K562 (cell line): ENCODE measurements around the gene LUC7L. TPM values are rescaled to one million over a fixed set of nuclear protein-coding genes. Genes with fewer than 3 reads are reported as not detected.
A peak's percentile ranks its signal among the peaks of the same experiment; 100 is the strongest.

Source experiments
- ATAC-seq: fragments of 200-7000 bp; cut with Tn5 transposase; 3 replicates; pipeline ENCODE4 v1.9.1; 2020; ENCODE audit warnings: moderate library complexity
- BruUV-seq: library from RNA; stranded (reverse); fragments of 400-500 nt; replicated peaks from 2 replicates; lab custom pipeline; 2021; lab: Mats Ljungman, UMichigan
- CTCF ChIA-PET: fragments of 300-600 bp; formaldehyde crosslinking; extraction: SDS; loops from one replicate; lab custom pipeline; 2021; ENCODE audit warnings: low intra/inter-chr PET ratio; lab: Yijun Ruan, JAX
- POLR2A ChIA-PET: fragments of 300-600, 350-650 bp; sonication (Branson Sonifier 250); formaldehyde crosslinking; extraction: SDS; loops from one replicate; lab custom pipeline; 2021; ENCODE audit warnings: antibody characterized with exemption, inconsistent platforms; lab: Yijun Ruan, JAX
- DNase-seq, 4 experiments: peaks; one replicate each; pipeline versions ENCODE4 v3.0.0 to v3.0.0-alpha.2; 2011 to 2018; ENCODE audit warnings: low spot score in 3 of 4, mixed read lengths in 3 of 4; ENCODE audit errors: extremely low read depth in 1 of 4
- FAIRE-seq: peaks from 2 replicates; lab custom pipeline; 2011; peaks lifted over from hg19 to GRCh38; lab: Jason Lieb, UNC
- H2AFZ ChIP-seq: 2 replicates; pipeline ENCODE4 v1.6.0; 2011; ENCODE audit warnings: low read depth, low read length, control low read depth, inconsistent platforms
- H3K27ac ChIP-seq: fragments of 200-600 bp; 3 replicates; pipeline ENCODE4 v1.8.0; 2011; ENCODE audit warnings: low read depth, mild to moderate bottlenecking, control low read depth, inconsistent platforms, low read length, moderate library complexity, mixed read lengths; ENCODE audit errors: extremely low read depth
- H3K27me3 ChIP-seq, 2 experiments: fragments of 300-600 bp in 1 of 2; 2 replicates in 1 of 2; 3 replicates in 1 of 2; pipeline versions ENCODE4 v1.6.0 to v1.8.0; 2011; ENCODE audit warnings: inconsistent platforms in 2 of 2, low read length in 2 of 2, mild to moderate bottlenecking in 1 of 2, mixed read lengths in 1 of 2, moderate library complexity in 1 of 2; ENCODE audit not compliant: control insufficient read depth in 2 of 2, insufficient read depth in 2 of 2
- H3K36me3 ChIP-seq: fragments of 300-600 bp; 3 replicates; pipeline ENCODE4 v1.8.0; 2011; ENCODE audit warnings: mild to moderate bottlenecking, low read length, inconsistent platforms; ENCODE audit not compliant: control insufficient read depth, insufficient read depth
- H3K4me1 ChIP-seq, 2 experiments: fragments of 200-600 bp in 1 of 2; replicated peaks in 1 of 2; 2 replicates in 1 of 2; 3 replicates in 1 of 2; pipeline versions ENCODE4 v1.5.1 to v1.8.0; 2011; ENCODE audit warnings: inconsistent platforms in 2 of 2, low read length in 2 of 2, mild to moderate bottlenecking in 1 of 2, mixed read lengths in 1 of 2, moderate library complexity in 1 of 2; ENCODE audit not compliant: control insufficient read depth in 2 of 2, insufficient read depth in 2 of 2
- H3K4me2 ChIP-seq: 2 replicates; pipeline ENCODE4 v1.6.1; 2011; ENCODE audit warnings: low read length, control low read depth, inconsistent platforms, mixed read lengths; ENCODE audit not compliant: insufficient read depth
- H3K4me3 ChIP-seq: fragments of 200-600 bp; sonication (generic), shearing (Covaris generic); 2 replicates; pipeline ENCODE4 v1.5.1; 2016; ENCODE audit warnings: control low read depth, inconsistent platforms
- H3K79me2 ChIP-seq: fragments of 200-600 bp; 3 replicates; pipeline ENCODE4 v1.8.0; 2011; ENCODE audit warnings: low read length, inconsistent platforms; ENCODE audit not compliant: control insufficient read depth, insufficient read depth
- H3K9ac ChIP-seq, 2 experiments: 2 replicates each; pipeline versions ENCODE4 v1.6.0 to v1.6.1; 2011; ENCODE audit warnings: low read depth in 2 of 2, low read length in 2 of 2, control low read depth in 1 of 2, inconsistent platforms in 1 of 2, mild to moderate bottlenecking in 1 of 2, mixed read lengths in 1 of 2; ENCODE audit not compliant: insufficient read depth in 1 of 2
- H3K9me1 ChIP-seq: one replicate; pipeline ENCODE4 v1.6.0; 2011; ENCODE audit warnings: inconsistent platforms, mild to moderate bottlenecking, low read length, moderate library complexity; ENCODE audit not compliant: control insufficient read depth, insufficient read depth
- H3K9me3 ChIP-seq: replicated peaks from 2 replicates; pipeline ENCODE4 v1.5.1; 2011; ENCODE audit warnings: low read depth, low read length, inconsistent platforms; ENCODE audit not compliant: control insufficient read depth, insufficient read depth
- H4K20me1 ChIP-seq: replicated peaks from 2 replicates; pipeline ENCODE4 v1.6.1; 2011; ENCODE audit warnings: low read length, inconsistent platforms, mixed read lengths; ENCODE audit not compliant: control insufficient read depth, insufficient read depth
- E4F1 ChIP-seq: fragments of 250-450 bp; sonication (Bioruptor Pico); IDR thresholded peaks from 2 replicates; pipeline ENCODE4 v1.5.0; 2021; ENCODE audit warnings: mild to moderate bottlenecking, borderline replicate concordance
- ILF3 ChIP-seq: fragments of 450-650 bp; IDR thresholded peaks from 2 replicates; pipeline ENCODE4 v1.6.1; 2018; ENCODE audit warnings: antibody characterized with exemption, mild to moderate bottlenecking, moderate library complexity, borderline replicate concordance
- POLR3G ChIP-seq: IDR thresholded peaks from 2 replicates; pipeline ENCODE4 v1.6.1; 2011; ENCODE audit not compliant: insufficient read length, insufficient replicate concordance; ENCODE audit errors: extremely low read depth
- SMARCE1 ChIP-seq: fragments of 450-650 bp; IDR thresholded peaks from 2 replicates; pipeline ENCODE4 v1.7.1; 2016; ENCODE audit warnings: mild to moderate bottlenecking
- ZNF57 ChIP-seq: fragments of 450-650 bp; formaldehyde crosslinking; IDR thresholded peaks from 2 replicates; pipeline ENCODE4 v1.4.0; 2020; ENCODE audit warnings: mild to moderate bottlenecking, moderate library complexity
- WGBS: fragments of 100-300 bp; shearing (Covaris generic); methylation state at CpG from one replicate; pipeline ENCODE4 v1.1.6; 2016; ENCODE audit warnings: low coverage, mixed read lengths; ENCODE audit not compliant: insufficient coverage; ENCODE audit errors: missing lambda C conversion rate; 5-methylcytosine and 5-hydroxymethylcytosine counted together
- in situ Hi-C: fragments of 300-500 bp; cut with MboI; formaldehyde crosslinking; loops from 4 replicates; pipeline ENCODE4 v1.15.0; 2018; ENCODE audit warnings: inconsistent platforms, mixed read lengths
- intact Hi-C: fragments of 100-400 bp; cut with micrococcal nuclease; formaldehyde crosslinking; loops from 2 replicates; pipeline ENCODE4 v1.14.2; 2022
- polyA plus RNA-seq, 8 experiments: library from polyadenylated mRNA; depleted of rRNA in 4 of 8; stranded (reverse) in 5 of 8; unstranded in 3 of 8; fragments of >200 nt; fragmentation: Nextera tagmentation in 2 of 8; fragmentation: Illumina TruSeq in 1 of 8; extraction: Ambion mirVana in 2 of 8; extraction: Trizol in 1 of 8; gene quantifications; 2 replicates each; pipeline versions ENCODE4 v1.2.1 to v1.2.3, GENCODE V29; 2011 to 2014; ENCODE audit warnings: inconsistent platforms in 1 of 8, missing spikeins in 1 of 8
- total RNA-seq, 7 experiments: library from RNA; depleted of rRNA in 6 of 7; stranded (reverse); fragments of >200 nt in 6 of 7; fragmentation: Illumina TruSeq in 2 of 7; extraction: Trizol in 2 of 7; gene quantifications; 2 replicates each; pipeline versions ENCODE4 v1.2.1 to v1.2.3, GENCODE V29; 2011 to 2021; ENCODE audit warnings: low replicate concordance in 1 of 7

LUC7L gene
- total and polyA plus RNA-seq, 9 of the 15 experiments (the other 6 are each of a cell fraction or from before 2014, with no cell fraction given) = 1.7 to 93.3 (median 59.5) TPM

DNA sequence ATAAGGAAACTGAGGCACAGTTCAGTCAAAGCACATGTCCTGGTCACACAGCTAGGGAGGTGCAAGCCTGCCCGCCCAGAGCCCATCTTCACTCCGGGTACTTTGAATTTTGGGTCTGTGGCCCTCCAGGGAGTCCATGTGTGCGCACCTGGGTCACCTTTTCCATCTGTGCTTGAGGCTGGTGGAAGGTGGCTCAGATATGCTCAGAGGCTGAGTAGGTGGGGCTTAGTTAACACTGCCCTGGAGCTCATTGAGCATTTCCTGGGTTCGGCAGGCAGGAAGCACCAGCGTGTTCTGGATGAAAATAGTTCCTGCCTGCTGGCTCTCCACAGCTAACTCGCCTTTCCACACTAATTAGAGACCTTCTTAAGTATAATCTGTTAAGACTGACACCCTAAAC lies 24.6 kb upstream of the LUC7L start:
- Histone ChIP-seq H3K27me3 (no peaks in the 10 kb centered on the region), H3K36me3 (peaks cover 16% of the 10 kb centered on the region; the same call in 2 of the 3 replicates), H3K9ac (peak overlapping the region in 1 of 2 experiments; percentile 49; a peak in 1 of 4 replicates), H3K27ac (no peak overlapping the region), H4K20me1 (no peaks in the 10 kb centered on the region), H3K4me3 (no peak overlapping the region), H3K79me2 (peaks cover 5% of the 10 kb centered on the region; the same call in 1 of the 3 replicates), H3K9me1 (no peaks in the 10 kb centered on the region), H3K4me2 (no peak overlapping the region)
- WGBS = 92% methylated on average over 6 of the region's 6 CpGs
- no TSS peak for BruUV-seq
- in situ Hi-C loops = no loop called here
- CTCF ChIA-PET = no interaction called here
- POLR2A ChIA-PET = interaction anchor here (1.0 to 3.5 kb wide), 3 partner anchors 10 to 163 kb away, joined by 3 to 14 read pairs (median 4); no protein-coding TSS in a partner anchor
- no peak for TF ChIP-seq SMARCE1
- TF ChIP-seq POLR3G = no peak
- TF ChIP-seq E4F1 (CRISPR knock-in tag) = no peak
- no peak for TF ChIP-seq ZNF57 (CRISPR knock-in tag)
- TF ChIP-seq ILF3 = no peak
- TF ChIP-seq, all 486 proteins: peak for 0
- Histone ChIP-seq H2AFZ (no peak overlapping the region), H3K9me3 (no peaks in the 10 kb centered on the region), H3K4me1 (peaks cover 11 to 46% of the 10 kb centered on the region in 2 experiments)
- ATAC-seq (no peak), DNase-seq (peak in 1 of 4 experiments; percentile 7), FAIRE-seq (peak; percentile 65)
- intact Hi-C loops = no loop called here
